NCI-H187 treated with DMSO at 0.1 percent for 48 hours (cell line): ENCODE results near the gene ZBED5.
A peak's percentile ranks its signal among the peaks of the same experiment; 100 is the strongest.
"Not testable (repeated sequence)": the region's sequence is repeated elsewhere in the genome, so short reads cannot be mapped to it uniquely, and the experiment has no call there.

Experiments
- DNase-seq: peaks from one replicate; lab custom pipeline; 2025; lab: John Stamatoyannopoulos, UW

Gene ZBED5

DNA sequence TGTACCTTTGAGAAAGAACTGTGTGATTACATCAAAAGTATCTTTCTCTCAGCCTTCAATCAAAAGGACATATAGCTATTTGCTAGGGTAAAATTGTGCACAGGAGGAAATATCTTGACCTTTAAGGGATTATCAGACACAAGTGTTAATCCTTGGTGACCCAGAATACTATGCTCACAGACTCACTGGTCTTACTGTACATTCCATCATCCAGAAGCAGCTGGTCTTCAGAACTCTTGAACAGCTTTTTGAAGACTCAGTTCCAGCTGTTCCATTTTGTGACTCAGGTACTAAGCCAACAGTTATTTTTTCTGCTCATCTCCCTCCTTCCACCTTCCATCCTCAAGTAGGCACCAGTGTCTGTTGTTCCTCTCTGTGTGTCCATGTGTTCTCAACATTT is 19.8 kb downstream of the ZBED5 start:
- no peak for DNase-seq

DNA sequence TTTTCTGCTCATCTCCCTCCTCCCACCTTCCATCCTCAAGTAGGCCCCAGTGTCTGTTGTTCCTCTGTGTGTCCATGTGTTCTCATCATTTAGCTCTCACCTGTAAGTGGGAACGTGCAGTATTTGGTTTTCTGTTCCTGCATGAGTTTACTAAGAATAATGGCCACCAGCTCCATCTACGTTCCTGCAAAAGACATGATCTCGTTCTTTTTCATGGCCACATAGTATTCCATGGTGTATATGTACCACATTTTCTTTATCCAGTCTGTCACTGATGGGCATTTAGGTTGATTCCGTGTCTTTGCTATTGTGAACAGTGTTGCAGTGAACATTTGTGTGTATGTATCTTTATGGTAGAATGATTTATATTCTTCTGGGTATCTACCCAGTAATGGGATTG is 21.0 kb downstream of the ZBED5 start:
- not testable (repeated sequence) for DNase-seq

DNA sequence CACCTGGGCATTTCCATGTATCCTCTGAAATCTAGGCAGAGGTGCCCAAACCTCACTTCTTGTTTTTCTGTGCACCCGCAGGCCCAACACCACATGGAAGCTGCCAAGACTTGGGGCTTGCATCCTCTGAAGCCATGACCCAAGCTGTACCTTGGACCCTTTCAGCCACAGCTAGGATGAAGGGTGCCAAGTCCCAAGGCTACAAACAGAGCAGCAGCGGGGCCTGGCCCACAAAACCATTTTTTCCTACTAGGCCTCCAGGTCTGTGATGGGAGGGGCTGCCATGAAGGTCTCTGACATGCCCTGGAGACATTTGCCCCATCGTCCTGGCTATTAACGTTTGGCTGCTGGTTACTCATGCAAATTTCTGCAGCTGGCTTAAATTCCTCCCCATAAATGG is 28.7 kb downstream of the ZBED5 start:
- DNase-seq, result no peak

DNA sequence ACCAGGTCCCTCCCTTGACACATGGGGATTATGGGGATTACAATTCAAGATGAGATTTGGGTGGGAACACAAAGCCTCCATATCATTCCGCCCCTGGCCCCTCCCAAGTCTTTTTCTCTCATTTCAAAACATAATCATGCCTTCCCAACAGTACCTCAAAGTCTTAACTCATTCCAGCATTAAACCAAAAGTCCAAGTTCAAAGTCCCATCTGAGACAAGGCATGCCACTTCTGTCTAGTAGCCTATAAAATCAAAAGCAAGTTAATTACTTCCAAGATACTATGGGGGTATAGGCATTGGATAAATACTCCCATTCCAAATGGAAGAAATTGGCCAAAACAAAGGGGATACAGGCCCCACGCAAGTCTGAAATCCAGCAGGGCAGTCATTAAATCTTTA is 29.5 kb downstream of the ZBED5 start:
- DNase-seq, result no peak

DNA sequence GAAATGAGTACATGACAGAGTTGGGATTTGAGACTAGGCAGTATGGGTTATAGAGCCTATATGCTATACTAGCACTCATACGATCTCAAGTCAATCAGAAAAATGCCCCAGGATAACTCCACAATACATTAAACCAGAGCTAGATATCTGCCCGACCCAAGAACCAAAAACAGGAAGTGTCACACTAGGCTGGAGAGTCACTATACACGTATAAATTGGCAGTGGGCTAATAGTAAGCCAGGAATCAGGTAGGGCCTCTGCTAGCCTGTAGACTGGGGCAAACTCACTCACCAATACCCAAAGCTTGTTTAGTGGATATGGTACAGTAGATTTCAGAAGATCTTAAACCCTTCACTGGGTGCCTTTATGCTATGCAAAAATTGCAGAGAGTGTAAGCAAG is 33.0 kb downstream of the ZBED5 start:
- DNase-seq, result no peak

DNA sequence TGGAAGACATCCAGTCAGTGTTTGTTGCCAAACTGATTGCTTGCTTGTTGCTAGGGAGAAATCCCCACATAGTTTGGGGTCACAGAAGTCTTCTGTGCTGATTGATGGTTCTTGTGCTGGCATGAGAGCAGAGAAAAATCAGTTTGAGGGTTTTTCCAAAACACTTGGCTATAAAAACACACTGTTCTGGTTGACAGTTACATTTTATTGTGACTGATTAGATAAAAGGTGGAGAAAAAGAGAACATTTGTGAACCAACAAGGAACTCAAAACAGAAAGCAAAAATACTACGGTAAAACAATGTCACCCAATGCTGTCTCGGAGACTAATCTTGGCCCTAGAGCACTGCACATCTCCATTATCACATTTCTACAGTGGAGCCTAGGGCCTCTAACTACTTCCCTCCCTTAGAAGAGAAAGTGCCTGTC is 34.7 kb downstream of the ZBED5 start:
- DNase-seq, result no peak

DNA sequence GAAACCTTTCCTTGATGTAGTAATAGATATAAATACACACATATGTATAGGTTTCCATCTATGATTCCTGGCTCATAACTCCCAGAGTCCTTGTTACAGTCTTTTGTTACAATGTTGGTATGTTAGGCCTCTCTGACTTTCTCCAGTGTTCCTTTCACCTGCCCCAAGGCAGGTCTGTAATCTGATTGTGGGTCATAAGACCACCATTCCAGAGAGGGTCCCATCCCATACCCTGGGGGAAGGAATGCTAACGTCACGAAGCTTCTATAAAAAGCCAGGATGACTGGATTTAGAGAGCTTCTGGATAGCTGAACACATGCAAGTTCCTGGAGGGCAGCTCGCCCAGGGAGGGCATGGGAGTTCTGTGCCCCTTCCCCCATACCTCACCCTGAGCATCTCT is 35.4 kb downstream of the ZBED5 start:
- not testable (repeated sequence) for DNase-seq

DNA sequence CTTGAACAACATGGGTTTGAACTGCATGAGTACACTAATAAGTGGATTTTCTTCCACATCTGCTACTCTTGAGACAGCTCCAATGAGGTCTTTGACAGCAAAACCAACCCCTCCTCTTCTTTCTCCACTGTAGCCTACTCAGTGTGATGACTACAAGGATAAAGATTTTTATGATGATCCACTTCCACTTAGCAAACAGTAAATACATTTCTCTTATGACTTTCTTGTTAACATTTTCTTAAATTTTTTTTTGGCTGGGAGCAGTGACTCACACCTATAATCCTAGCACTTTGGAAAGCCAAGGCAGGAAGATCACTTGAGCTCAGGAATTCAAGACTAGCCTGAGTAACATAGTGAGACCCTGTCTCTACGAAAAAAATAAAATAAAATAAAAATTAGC is 39.3 kb downstream of the ZBED5 start:
- DNase-seq, result no peak

DNA sequence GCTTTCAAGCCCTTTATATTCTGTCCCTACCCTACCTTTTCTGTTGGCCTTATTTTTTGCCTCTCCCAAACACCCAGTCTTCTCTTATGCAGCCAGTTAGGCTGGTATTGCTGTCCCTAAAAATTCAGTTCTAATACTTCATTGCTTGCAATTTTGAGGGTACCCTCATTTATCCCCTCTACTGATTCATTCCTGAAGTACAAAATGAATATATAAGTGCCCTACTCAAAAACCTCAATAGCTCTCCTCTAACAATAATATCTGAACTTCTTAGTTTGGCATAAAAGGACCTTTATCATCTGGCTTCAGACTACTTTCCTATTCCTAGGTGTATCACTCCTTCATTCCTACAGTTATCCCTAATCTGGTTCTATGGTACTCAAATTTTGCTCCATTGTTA is 43.9 kb downstream of the ZBED5 start:
- no peak for DNase-seq

DNA sequence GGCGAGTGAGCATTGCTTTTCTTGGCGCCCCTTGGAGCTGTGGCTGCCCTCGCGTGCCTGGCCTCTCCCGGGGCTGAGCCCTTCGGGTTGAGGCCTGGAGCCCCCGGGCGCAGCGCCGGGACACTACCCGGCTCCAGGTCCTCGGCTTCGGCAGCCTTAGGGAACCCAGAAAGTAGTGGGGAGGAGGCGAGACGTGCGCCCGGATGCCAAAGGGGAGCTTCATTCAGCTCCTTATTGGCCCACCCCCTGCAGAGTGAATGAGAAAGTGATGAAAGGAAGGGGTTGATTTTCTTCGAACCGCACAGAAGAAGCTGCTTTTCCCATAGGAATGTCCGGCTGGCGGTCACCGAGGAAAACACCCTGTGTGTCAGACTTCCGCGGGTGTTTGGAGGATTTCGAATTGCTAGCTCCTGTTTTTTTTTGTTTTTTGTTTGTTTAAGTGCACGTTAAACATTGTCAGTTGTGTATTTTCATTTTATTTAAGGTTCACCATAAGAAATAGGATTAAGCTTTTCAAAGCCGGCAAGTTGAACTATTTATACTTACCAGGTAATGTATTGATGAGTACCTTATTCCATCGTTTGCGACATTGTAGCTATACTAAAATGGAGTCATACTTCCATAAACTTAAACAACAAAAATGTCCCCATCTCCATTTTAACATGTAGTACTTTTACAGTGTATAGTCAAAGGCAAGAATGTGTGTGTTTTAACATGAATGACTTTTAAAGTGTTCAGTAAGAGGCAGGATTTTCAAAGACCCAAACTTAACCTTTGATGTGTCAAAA is 48.3 kb downstream of the ZBED5 start:
- DNase-seq, result no peak

DNA sequence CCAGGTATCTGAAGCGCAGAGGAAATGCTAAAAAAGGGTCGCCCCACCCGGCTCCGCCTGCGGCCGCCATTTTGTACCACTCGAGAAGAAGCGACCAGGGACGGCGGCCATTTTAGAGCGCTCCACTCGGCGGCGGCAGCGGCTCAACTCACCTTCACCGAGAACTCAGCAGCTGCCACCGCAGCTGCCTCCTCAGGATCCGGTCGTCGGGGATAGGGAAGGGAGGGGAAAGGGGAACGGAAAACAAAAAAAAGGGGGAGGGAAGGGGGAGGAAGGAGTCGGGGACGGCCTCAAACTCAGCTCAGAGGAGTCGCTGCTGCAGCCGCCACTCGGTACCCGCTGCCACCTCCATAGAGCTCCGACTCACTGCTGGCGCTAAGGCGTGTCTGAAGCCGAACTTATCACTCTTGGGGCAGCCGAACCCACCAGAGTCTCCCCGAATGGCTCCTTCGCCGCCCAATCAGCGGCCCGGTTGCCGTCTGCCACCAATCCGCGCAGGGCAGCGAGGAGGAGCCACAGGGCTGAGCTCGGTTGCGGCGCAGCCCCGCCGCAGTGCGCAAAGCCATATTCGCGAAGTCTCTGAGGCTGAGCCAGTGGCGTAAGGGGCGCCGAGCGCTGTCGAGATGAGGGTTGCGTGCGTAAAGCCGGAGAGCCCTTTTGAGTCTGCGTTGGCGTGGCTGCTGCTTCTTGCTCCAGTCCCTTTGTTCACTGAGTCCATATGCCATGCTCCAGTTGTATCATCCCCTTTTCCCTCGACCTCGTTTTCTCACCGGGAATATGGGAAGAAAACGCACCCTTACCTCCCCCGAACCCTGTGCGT is 49.1 kb downstream of the ZBED5 start, which contains the start of gene EIF4G2:
Gene EIF4G2, minus strand, starts transcription at position 374 of the 820 bp plus-strand sequence.
- peak; percentile 97 for DNase-seq

DNA sequence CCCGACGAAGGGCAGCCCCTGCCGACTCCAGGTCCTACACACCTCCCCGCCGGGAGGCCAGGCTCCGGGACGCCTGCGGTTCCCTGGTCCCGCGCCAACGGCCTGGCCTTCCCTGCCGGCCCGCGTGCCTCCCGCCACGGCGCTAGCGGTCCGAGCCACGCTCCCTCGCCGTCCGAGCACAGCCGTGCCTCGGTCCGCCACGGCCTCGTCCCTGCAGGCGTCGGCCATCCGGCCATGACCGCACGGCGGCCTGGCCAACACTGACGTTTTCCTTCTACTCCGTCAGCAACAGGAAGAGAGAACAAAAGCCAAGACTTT is 49.7 kb downstream of the ZBED5 start:
- no peak for DNase-seq

DNA sequence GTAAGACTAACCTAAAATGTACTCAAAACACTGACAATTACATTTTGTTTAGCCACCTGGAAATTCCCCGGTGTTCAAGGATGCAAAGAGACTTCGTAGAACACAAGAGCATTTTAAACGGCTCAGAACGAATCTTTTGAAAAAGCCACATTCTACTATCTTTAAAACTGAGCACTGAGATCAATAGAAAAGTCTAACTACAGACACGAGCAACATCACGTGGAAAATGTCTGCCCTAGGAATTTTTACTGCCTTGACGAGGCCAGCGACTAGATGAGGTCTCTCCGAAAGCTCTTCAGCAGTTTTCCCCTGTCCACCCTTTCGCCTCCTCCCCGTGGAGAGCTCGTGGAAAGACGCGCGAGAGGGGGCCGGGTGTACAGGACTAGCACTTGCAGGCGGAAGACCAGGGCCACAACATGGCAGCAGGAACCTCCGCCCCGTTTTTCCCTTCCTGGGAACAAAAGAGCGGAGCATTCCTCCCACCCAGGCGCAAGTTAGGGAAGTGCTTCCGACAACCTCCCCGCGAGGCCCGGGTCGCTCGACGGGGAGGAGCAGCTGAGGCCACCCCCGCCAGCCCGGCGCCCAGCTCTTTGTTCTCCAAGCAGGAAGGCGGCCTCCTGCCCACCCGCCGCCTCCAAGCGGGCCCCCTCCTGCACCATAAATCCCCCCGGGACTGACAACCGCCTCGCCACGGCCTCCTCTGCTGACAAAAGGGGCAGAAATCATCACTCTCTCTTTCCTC is 50.2 kb downstream of the ZBED5 start:
- DNase-seq, result no peak

DNA sequence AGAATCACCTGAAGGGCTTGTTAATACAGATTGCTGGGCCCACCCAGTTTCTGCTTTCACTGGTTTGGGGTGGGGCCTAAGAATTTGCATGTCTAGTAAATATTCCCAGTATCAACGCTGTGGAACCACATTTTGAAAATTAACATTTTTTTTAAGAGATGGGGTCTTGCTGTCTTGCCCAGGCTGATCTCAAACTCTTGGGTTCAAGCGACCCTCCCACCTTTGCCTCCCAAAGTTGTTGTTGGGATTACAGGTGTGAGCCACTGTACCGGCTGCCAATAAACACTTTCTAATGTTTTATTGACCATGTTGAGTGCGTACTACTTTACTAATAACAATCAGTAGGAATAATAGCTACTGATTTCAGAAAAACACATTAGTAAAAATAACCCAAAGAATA is 51.6 kb downstream of the ZBED5 start:
- no peak for DNase-seq

DNA sequence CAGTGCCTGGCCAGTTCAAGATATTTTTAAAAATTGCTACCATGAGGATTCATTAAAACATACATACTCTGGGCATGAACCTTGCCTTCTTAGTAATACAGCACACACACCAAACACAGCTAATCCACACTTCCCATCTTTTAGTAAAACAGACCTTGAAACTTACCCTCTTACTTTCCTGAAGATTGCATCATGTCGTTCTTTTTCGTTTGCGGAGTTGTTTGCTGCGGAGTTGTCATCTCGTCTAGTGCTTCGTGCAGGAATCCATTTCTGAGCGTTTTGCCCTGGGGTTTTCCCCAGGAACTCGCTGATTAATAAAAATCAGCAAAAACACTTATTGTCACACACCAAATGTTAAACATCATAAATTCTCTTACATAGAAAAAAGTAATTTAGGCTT is 52.1 kb downstream of the ZBED5 start:
- no peak for DNase-seq

DNA sequence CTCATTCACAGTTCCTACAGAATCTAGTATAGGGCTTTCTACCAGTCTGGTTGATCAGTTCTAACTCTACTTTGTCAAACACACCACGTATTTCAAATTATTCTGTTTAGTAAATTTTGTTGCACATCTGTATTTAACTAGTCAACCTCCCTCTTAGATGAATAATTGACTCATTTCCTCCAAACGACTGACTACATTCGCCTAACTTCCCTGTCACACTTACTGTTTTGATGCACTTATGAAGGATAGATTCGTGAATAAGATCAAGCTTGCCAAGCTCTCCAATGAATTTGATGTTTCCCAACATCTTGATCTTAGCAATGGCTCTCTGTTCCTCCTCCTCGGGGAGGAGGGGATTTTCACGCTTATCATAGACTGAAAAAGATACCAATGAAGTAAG is 54.2 kb downstream of the ZBED5 start:
- DNase-seq, result no peak
